NCI-H2171 treated with DMSO at 0.1 percent for 48 hours (cell line): Measurements from ENCODE around the gene NIPA2.
"Not testable (repeated sequence)": the region's sequence is repeated elsewhere in the genome, so short reads cannot be mapped to it uniquely, and the experiment has no call there.

ENCODE experiments used
- DNase-seq: peaks from one replicate; lab custom pipeline; 2025; lab: John Stamatoyannopoulos, UW

Gene NIPA2

DNA sequence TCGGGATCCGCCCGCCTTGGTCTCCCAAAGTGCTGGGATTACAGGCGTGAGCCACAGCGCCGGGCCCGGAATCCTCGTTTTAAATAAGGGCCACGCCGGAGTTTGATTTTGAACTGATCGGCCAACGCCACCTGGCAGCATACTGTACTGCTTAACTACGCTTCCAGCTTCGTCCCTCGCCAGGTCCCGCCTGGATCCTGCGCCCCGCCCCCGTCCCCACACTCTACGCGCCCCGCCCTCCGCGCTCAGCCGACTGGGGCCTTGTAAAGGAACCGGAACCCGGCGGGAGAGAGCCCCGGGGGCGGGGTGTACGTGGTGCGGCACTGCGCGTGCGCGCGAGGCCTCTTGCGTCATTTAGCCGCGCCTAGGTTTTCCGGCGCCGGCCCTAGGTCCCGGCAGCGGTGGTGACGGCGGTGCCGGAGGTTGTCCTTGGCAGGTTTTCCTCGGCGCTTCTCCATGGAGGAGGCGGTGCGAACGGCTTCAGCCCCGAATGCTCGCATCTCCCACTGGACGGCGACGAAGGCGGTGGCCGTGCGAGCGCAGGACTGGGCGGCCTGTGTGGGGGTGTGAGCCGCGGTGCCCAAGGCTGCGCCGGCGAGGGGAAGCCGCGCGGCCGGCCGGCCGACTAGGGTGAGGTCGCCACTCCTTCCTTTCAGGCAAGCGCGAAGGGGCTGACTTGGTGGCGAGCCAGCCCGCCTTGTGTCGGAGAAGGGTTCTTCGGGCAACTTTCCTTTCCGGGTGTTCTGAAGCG is at the start of gene NIPA2:
NIPA2 (plus strand) TSS at position 375 of the 751 bp plus-strand sequence. CDS start 13,066 bp downstream, outside the sequence.
- DNase-seq = peak; percentile 97

DNA sequence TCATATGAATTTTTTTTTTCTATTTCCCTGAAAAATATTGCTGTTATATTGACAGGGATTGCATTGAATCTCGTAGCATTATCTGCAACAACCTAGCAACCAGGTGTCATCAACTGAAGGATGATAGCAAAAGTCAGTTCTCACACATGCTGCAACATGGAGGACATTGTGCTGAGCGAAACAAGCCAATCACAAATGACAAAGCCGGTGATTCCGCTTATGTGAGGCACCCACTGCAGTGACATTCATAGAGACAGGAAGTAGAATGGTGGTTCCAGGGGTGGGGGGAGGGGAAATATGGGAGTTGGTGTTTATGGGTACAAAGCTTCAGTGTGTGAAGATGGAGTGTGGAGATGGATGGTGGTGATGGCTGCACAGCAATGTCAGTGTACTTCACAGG is 44.4 kb upstream of the NIPA2 start:
- no peak for DNase-seq

DNA sequence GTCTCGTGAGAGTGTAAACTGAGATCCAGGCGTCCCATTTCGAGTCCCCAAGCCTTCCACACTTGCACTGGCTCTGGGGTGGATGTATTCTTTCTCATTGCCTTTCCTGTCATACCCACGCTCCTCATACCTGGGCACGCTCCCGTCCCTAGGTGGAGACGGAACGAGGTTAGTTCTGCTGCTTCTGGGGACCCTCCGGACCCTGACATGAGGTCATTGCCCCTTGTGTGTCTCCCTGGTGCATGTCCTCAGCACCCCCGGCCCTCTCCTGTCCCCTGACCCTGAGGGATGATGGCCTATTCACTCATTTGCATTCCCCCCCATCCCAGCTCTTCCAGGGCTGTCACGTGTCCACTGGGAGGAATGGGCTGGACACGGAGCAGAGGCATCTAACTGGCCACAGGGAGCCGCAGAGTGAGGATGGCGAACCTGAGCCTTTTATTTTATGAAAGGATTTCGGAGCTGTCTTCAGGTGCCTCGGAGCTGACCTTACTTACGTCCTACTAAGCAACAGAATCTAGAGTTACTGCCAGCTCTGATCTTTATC is 43.8 kb upstream of the NIPA2 start:
- no peak for DNase-seq

DNA sequence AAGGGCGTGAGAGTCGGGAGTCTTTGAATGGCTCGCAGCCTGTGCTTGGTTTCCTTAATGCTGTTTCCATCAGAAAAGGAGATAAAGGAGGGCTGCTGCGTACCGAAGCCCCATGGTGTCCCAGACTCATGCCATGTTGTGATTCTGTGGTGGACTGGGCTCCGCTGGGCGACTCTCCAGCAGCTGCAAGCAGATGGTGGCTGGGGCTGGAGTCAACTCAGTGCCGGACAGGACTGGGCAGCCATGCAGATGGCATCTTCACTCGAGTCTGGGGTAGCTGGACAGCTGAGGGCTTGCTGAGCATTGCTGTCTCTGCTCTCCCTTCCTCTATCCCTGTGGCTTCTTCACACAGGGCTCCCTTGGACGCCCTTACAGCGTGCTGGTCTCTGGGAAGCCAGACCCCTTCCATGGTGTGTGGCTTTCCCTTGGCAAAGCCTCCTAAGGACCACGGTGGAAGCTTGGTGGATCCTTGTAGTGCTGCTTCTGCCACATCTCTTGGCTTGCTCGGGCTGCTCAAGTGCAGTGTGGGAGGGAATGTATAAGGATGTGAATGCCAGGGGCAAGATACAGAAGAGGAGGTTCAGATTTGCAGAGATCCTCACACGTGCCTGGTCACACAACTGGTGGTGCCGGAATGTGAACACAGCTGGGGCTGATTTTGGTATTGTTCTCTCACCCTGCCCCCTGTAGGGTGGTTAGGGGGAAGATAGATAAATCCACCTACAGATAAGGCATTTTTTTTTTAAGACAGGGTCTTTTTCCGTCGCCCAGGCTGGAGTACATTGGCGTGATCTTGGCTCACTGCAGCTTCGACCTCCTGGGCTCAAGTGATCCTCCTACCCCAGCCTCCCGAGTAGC is 43.0 kb upstream of the NIPA2 start:
- no peak for DNase-seq

DNA sequence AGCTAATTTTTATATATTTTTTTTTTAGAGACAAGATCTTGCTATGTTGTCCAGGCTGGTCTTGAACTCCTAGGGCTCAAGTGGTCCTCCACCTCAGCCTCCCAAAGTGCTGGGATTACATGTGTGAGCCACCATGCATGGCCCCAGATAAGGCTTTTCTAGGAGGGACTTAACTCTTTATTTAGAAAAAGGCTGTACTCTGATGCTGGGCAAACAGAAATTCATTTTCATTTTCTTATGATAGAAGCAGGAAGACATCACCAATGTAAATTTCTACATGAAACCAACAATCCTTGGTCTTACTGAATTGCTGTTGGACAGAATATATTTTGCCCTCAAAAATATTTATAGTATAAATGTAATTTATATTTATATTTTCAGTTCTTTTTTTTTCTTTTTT is 42.4 kb upstream of the NIPA2 start:
- DNase-seq = no peak

DNA sequence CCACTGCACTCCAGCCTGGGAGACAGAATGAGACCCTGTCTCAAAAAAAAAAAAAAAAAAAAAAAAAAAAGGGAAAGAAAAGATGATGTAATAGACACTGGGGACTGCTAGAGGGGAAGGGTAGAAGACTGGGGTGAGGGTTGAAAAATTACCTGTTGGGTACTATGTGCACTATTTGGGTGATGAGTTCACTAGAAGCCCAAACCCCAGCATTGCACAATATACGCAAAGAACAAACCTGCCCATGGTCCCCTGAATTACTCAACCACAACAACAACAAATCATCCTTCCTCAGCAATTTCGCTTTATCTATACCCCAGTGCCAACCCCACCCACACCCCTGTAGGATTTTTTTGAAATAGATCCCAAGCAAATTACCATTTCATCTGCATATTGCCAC is 38.6 kb upstream of the NIPA2 start:
- DNase-seq = no peak

DNA sequence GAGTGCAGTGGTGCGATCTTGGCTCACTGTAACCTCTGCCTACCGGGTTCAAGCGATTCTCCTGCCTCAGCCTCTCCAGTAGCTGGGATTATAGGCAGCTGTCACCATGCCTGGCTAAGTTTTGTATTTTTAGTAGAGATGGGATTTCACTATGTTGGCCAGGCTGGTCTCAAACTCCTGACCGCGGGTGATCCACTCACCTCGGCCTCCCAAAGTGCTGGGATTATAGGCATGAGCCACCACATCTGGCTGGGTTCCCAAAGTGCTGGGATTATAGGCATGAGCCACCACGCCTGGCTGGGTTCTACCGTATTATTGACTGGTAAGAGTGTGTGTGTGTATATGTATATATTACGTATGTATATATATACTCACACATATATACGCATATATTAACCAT is 35.5 kb upstream of the NIPA2 start:
- not testable (repeated sequence) for DNase-seq

DNA sequence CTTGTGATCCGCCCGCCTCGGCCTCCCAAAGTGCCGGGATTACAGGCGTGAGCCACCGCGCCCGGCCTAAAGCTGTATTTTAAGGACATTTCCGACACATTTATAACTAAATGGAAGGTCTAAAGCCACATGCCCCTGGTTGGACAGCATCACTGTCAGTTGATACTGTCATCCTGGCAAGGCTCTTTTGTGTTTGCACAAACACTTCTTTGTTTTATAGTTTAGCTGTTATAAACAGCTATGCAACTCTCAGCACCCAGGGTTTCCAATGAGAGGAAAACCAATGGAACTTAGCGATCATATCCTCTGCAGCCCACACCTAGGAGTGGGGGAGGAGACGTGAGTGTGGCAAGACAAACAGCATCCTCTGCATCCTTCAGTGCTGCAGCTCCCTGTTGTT is 32.3 kb upstream of the NIPA2 start:
- DNase-seq = no peak

DNA sequence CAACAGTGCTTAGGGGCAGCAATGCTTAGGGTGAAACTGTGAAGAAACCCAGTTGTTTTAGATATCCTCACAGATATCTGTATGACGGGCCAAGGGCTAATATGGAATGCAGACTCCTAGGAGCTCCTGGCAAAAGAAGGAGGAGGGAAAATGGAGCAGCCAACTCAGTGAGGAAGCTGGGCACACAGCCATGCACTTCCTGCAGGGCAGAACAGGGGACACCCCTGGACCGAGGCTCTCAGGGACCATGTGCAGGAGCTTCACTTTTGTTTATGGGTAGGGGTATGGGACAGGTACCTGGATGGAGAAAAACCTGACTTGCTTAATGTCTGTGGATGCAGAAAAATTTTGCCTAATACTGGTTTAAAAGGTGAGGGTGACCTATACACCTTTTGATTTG is 31.8 kb upstream of the NIPA2 start:
- no peak for DNase-seq

DNA sequence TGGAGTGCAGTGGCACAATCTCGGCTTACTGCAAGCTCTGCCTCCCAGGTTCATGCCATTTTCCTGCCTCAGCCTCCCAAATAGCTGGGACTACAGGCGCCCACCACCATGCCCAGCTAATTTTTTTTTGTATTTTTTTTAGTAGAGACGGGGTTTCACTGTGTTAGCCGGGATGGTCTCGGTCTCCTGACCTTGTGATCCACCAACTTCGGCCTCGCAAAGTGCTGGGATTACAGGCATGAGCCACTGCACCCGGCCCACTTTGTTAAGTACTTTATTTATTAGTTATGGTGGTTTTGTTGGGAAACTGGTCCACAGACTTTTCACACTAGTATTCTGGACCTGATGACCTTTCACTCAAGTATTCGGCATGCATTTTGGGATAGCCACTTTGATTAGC is 30.6 kb upstream of the NIPA2 start:
- DNase-seq = not testable (repeated sequence)

DNA sequence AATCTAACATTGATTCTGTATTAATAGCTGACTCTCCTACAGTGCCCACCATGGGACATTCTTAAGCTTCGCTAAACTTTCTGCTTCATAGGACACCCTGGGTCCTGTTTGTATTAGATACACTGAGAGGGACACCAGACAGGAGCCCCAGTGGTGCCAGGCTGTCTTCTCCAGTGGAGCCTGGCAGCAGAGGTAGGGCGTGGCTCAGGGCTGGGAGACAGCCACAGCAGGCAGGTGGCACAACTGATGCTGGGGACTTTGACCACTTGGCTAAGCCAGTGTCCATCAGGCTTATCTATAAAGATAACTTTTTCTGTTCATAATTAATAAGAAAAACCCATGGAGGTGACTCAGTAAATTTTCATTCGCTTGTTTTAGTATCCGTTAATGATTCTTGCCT is 30.2 kb upstream of the NIPA2 start:
- no peak for DNase-seq

DNA sequence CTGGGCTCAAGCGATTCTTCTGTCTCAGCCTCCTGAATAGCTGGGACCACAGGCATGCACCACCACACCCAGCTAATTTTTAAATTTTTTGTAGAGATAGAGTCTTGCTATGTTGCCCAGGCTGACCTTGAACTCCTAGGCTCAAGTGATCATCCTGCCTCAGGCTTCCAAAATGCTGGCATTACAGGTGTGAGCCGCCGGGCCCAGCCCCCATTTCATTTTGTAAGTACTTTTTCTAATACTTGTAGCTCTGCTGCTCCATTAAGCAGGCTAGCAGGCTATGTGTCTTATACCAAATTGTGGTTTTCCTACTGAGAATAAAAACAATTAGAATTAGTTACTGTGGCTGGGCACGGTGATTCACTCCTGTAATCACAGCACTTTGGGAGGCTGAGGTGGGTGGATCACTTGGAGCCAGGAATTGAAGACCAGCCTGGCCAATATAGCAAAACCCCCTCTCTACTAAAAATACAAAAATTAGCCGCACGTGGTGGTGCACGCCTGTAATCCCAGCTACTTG is 29.6 kb upstream of the NIPA2 start:
- DNase-seq = no peak

DNA sequence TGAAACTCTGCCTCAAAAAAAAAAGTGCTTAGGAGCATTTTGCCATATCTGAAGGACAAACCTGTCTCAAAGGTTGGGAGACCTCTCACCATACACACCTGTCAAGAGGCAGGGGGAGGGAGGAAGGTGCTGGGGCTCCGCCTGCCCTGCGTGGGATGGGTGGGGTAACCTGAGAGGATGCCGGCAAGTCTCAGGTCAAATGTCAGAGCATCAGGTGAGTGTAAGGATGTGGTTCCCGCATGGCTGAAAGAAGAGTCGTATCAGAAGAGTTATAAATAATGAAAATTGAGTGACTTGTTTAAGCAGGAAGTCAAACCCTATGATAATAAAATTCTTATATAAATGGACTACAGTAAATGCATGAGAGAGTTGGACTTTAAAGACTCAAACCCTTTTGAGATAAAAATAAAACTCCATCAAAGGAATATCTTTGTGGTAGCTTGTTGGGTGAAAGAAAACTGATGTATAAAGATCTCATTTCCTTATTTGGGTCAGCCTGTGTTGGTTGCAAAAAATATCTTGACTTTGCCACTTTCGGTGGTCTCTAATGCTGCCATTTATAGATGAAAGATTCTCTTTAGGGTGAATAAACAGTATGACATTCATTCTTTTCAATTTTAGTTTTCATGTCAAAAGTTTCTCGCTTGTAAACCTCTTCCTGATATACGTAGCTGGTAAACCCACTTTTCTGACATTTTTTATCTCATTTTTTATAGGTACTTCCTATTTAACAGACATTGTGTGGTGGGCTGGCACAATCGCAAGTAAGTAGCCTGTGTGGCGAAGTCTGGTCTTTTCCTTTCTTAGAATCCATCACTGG is 28.2 kb upstream of the NIPA2 start:
- DNase-seq = no peak

DNA sequence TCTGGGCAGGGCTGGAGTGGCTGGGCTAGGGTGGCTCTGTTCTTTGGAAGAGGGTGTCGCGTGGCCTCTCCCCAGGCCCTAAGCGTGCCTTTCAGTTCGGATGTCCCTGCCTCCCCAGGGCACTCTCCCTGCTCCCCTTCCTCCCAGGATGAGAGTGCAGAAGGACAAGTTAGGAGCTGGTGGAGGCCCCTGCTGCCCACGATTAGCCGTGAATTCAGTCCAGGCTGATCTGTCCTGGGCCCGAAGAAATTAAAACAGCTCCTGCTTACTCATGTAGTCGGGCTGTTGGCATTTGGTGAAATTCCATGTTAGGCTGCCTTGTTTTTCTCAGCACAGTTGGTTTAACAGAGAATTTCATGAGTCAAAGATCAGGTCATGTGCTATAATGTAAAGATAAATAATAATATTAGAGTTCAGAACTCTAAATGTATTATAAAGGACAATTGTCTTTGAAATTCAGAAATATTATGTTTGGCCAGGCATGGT is 27.6 kb upstream of the NIPA2 start:
- no peak for DNase-seq

DNA sequence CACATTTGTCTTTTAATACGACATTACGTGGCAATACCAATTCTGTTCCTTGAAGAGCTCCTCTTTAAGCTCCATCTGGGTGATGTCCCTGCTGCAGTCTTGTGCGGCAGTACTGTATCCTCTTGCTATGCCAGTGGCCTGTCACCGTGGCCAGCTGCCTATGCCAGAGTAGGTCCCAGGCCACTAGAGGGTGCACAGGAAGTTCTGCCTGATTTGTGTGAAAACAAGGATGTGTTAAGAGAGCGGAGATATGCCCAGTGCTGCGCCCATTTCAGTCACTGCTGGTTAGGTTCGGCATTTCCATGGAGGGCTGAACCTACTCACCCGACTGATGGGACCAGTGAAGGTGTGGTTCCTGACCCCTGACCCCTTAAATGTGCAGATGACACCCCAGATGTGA is 26.8 kb upstream of the NIPA2 start:
- peak; percentile 8 for DNase-seq

DNA sequence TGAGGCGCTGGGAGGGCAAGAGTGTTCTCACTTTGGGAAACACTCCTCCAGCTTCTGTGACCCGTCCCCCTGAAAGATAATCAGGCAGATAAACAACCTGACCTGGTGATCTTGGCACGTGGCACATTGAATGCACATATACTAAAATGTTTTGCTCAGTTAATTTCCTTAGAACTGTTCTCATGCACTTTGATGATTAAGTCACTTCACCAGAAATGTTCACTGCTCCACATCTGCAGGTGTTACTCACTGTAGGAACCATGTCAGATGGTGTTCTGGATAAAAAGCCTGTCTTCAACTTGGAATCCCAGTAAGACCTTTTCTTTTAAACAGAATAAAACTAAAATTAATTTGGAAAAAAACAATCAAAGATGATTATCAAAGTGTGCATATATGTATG is 24.6 kb upstream of the NIPA2 start:
- DNase-seq = no peak

DNA sequence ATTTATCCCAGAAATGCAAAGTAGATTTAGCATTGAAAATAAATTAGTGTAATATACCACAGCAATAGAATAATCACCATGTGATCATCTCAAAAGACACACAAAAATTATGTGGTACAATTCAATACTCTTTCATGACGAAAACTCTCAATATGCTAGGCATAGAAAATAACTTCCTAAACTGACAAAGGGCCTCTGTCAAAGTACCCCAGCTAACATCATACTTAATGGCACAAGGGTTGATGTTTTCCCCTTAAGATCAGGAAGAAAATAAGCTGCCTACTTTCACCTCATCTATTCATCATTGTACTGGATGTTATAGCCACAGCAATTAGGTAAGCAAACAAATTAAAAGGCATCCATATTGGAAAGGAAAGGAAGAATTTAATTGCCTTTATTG is 22.7 kb upstream of the NIPA2 start:
- no peak for DNase-seq

DNA sequence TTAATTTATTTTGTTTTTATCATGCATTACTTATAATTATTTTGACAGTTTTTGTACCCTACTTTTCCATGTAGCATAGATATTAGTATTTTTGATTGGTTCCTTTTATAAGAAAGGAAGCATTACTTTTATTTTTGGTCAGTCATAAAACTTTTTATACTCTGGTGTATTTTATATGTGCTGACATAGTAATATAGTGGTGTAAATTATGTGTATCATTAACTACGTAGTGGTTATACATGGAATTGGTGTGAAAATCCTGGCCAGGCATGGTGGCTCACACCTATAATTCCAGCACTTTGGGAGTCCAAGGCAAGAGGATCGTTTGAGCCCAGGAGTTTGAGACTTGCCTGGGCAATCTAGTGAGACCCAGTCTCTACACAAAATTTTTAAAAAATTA is 18.8 kb upstream of the NIPA2 start:
- DNase-seq = no peak

DNA sequence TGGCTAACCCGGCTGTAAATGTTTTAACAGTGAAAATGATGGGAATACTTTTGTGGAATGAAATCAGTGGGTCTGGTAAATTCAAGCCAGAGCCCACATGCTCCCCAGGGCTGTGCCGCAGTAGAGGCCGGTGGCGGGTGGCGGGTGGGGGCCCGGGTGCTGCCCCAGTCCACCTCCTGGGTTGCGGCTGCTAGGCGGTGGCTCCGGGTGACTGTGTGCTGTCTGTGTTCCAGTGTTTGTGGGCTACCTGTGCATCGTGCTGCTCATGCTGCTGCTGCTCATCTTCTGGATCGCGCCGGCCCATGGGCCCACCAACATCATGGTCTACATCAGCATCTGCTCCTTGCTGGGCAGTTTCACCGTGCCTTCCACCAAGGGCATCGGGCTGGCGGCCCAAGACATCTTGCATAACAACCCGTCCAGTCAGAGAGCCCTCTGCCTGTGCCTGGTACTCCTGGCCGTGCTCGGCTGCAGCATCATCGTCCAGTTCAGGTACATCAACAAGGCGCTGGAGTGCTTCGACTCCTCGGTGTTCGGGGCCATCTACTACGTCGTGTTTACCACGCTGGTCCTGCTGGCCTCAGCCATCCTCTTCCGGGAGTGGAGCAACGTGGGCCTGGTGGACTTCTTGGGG is 14.9 kb upstream of the NIPA2 start:
- DNase-seq = no peak

DNA sequence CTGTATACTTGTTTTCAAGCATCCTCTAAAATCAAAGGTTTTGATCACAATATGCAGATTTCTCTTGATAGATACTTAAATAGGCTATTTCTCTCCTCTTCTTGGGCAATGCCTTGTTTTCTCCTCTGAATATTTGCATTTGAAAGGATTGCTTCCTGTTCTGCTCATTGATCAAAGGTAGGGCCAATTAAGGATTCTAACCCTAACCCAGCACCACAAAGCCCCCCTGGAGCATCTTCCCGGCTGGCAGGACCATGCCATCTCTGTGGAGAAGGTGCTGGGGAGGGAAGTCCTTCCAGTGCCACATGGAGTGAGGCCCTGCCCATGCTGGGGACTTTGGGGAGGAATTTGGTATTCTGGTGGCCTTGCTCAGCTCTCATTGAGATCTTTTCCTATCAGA is 11.3 kb upstream of the NIPA2 start:
- DNase-seq = no peak

DNA sequence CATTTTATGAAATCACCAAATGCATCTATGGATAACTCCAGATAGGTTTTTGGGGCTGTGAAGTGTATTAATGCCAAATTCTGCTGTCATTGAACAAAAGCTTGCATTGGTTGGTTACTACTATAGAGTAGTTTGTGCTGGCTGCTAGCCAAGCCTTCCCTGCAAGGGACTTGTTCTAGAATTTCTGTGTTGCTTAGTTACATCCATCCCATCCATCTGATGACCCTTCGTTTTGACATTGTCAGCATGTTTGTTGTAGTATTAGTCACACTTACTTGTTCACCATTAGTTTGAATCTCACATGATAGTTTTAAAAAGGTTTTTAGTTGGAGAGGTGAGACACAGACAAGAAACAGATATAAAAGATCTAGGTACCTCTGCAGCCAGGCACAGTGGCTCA is 7.0 kb upstream of the NIPA2 start:
- no peak for DNase-seq
